Naive thymus-derived CD8-positive, alpha-beta T cell (primary cell): Measurements from ENCODE around the gene TMEM272. TPM values are rescaled to one million over a fixed set of nuclear protein-coding genes. Genes with fewer than 3 reads are reported as not detected.
A peak's percentile ranks its signal among the peaks of the same experiment; 100 is the strongest.

ENCODE experiments used
- ATAC-seq, 2 donors: fragments of 150-1000 bp; cut with Tn5 transposase in 1 of 2; sonication (Bioruptor Pico), chemical (Tn5 transposase) in 1 of 2; 1 replicate in 1 of 2; 2 replicates in 1 of 2; pipeline ENCODE4 v1.10.0; 2021; ENCODE audit warnings: mild to moderate bottlenecking in 2 of 2, moderate library complexity in 2 of 2
- POLR2A ChIA-PET: fragments of 350-600 bp; sonication (Branson Sonifier 250); formaldehyde crosslinking; loops from one replicate; lab custom pipeline; 2021; ENCODE audit warnings: antibody characterized with exemption; lab: Charles Lee
- DNase-seq, 10 donors: peaks; one replicate each; pipeline versions ENCODE4 v3.0.0 to v3.0.0-alpha.2; 2020 to 2022
- H3K27ac Mint-ChIP-seq, 10 donors: one replicate each; pipeline ENCODE4 v1.8.0; 2020 to 2022; ENCODE audit warnings: mild to moderate bottlenecking in 10 of 10, mixed read lengths in 10 of 10, moderate library complexity in 4 of 10, inconsistent platforms in 1 of 10
- H3K27me3 Mint-ChIP-seq, 5 donors: one replicate each; pipeline ENCODE4 v1.8.0; 2021 to 2022; ENCODE audit warnings: mixed read lengths in 5 of 5
- H3K36me3 Mint-ChIP-seq, 3 donors: one replicate each; pipeline ENCODE4 v1.8.0; 2020 to 2022; ENCODE audit warnings: mixed read lengths in 3 of 3, mild to moderate bottlenecking in 2 of 3, inconsistent platforms in 1 of 3
- H3K4me1 Mint-ChIP-seq, 4 donors: one replicate each; pipeline ENCODE4 v1.8.0; 2021 to 2022; ENCODE audit warnings: mixed read lengths in 4 of 4
- H3K4me3 Mint-ChIP-seq, 10 donors: one replicate each; pipeline ENCODE4 v1.8.0; 2020 to 2022; ENCODE audit warnings: mild to moderate bottlenecking in 10 of 10, mixed read lengths in 10 of 10, moderate library complexity in 6 of 10, inconsistent platforms in 1 of 10
- H3K9me3 Mint-ChIP-seq, 9 donors: one replicate each; pipeline ENCODE4 v1.8.0; 2020 to 2022; ENCODE audit warnings: mixed read lengths in 9 of 9, mild to moderate bottlenecking in 3 of 9, inconsistent platforms in 1 of 9, moderate library complexity in 1 of 9
- polyA plus RNA-seq, 3 donors: library from polyadenylated mRNA; unstranded; fragments of 300-500 nt; fragmentation: Illumina TruSeq; gene quantifications; one replicate each; pipeline ENCODE4 v1.2.3, GENCODE V29; 2021
- total RNA-seq, 8 experiments: library from RNA in 2 of 8; stranded (reverse) in 2 of 8; gene quantifications; one replicate each; pipeline ENCODE4 v1.2.3 and lab custom pipeline; 2021 to 2026

TMEM272 gene
- total and polyA plus RNA-seq, 5 experiments from 2014 or later: 0.29 to 15.4 (median 0.75) TPM

GRCh38 chr13:51800486-51800885, 44.5 kb downstream of the TMEM272 start:
- ATAC-seq (no peak), DNase-seq (no peak)
- H3K27me3 Mint-ChIP-seq: peaks cover 0 to 3% (median 0%) of the 10 kb centered on the region in 5 donors
- peaks cover 0 to 11% (median 2%) of the 10 kb centered on the region in 3 donors for H3K36me3 Mint-ChIP-seq
- POLR2A ChIA-PET: interaction anchor here (1.0 to 9.2 kb wide), 3 partner anchors 15 to 348 kb away, joined by 3 to 173 read pairs (median 106); partner anchors contain the start of gene INTS6
- peak overlapping the region in 9 of 10 donors; percentile 3 to 100 (median 75) for H3K27ac Mint-ChIP-seq
- H3K4me3 Mint-ChIP-seq: no peak overlapping the region
- H3K4me1 Mint-ChIP-seq: peaks cover 21 to 52% (median 46%) of the 10 kb centered on the region in 4 donors
- no peaks in the 10 kb centered on the region for H3K9me3 Mint-ChIP-seq

- Mint-ChIP-seq H3K4me3 (no peak overlapping the region), H3K27ac (peak overlapping the region in 6 of 10 donors; percentile 7 to 100 (median 60)), H3K9me3 (no peaks in the 10 kb centered on the region), H3K36me3 (peaks cover 0 to 14% (median 2%) of the 10 kb centered on the region in 3 donors), H3K4me1 (peaks cover 11 to 52% (median 40%) of the 10 kb centered on the region in 4 donors), H3K27me3 (peaks cover 0 to 3% (median 0%) of the 10 kb centered on the region in 5 donors)
- ATAC-seq (no peak), DNase-seq (no peak)
- POLR2A ChIA-PET: interaction anchor here (1.0 to 9.2 kb wide), 3 partner anchors 8 to 513 kb away, joined by 3 to 106 read pairs (median 3); partner anchors contain the start of gene INTS6
Measured at GRCh38 chr13:51799261-51799660, 45.7 kb downstream of the TMEM272 start.

GRCh38 chr13:51797664-51798488, 47.1 kb downstream of the TMEM272 start:
- Mint-ChIP-seq H3K27ac (peak overlapping the region in 9 of 10 donors; percentile 40 to 86 (median 73)), H3K27me3 (no peaks in the 10 kb centered on the region), H3K4me3 (no peak overlapping the region), H3K4me1 (peaks cover 9 to 58% (median 39%) of the 10 kb centered on the region in 4 donors), H3K36me3 (peaks cover 0 to 25% (median 2%) of the 10 kb centered on the region in 3 donors), H3K9me3 (no peaks in the 10 kb centered on the region)
- ATAC-seq (peak; percentile 56 to 68), DNase-seq (peak in 9 of 10 donors; percentile 38 to 76 (median 63))
- POLR2A ChIA-PET: interaction anchor here (0.9 to 9.2 kb wide), 8 partner anchors 10 to 512 kb away, joined by 3 to 106 read pairs (median 3); partner anchors contain the start of gene INTS6

- DNase-seq (no peak), ATAC-seq (no peak)
- Mint-ChIP-seq H3K4me1 (peaks cover 6 to 44% (median 28%) of the 10 kb centered on the region in 4 donors), H3K4me3 (no peak overlapping the region), H3K27me3 (no peaks in the 10 kb centered on the region), H3K27ac (peak overlapping the region in 1 of 10 donors; percentile 77), H3K9me3 (no peaks in the 10 kb centered on the region), H3K36me3 (peaks cover 0 to 38% (median 16%) of the 10 kb centered on the region in 3 donors)
- POLR2A ChIA-PET: interaction anchor here (9.2 kb wide), 1 partner anchor 344 kb away, joined by 106 read pairs; the partner anchor contains the start of gene INTS6
Measured at GRCh38 chr13:51796546-51796945, 48.4 kb downstream of the TMEM272 start.

- Mint-ChIP-seq H3K27me3 (no peaks in the 10 kb centered on the region), H3K36me3 (peaks cover 0 to 46% (median 17%) of the 10 kb centered on the region in 3 donors), H3K4me3 (no peak overlapping the region), H3K27ac (peak overlapping the region in 3 of 10 donors; percentile 20 to 61 (median 20)), H3K9me3 (no peaks in the 10 kb centered on the region), H3K4me1 (peaks cover 7 to 38% (median 25%) of the 10 kb centered on the region in 4 donors)
- DNase-seq (no peak), ATAC-seq (no peak)
- POLR2A ChIA-PET: interaction anchor here (1.0 to 9.2 kb wide), 2 partner anchors 8 to 343 kb away, joined by 4 to 106 read pairs; partner anchors contain the start of gene INTS6
Measured at GRCh38 chr13:51795419-51795818, 49.6 kb downstream of the TMEM272 start.

- Mint-ChIP-seq H3K4me1 (peaks cover 7 to 35% (median 24%) of the 10 kb centered on the region in 4 donors), H3K9me3 (no peaks in the 10 kb centered on the region), H3K27me3 (no peaks in the 10 kb centered on the region), H3K4me3 (no peak overlapping the region), H3K36me3 (peaks cover 0 to 49% (median 19%) of the 10 kb centered on the region in 3 donors), H3K27ac (peak overlapping the region in 1 of 10 donors; percentile 20)
- DNase-seq: no peak
- POLR2A ChIA-PET: interaction anchor here (1.0 to 9.2 kb wide), 2 partner anchors 8 to 343 kb away, joined by 4 to 106 read pairs; partner anchors contain the start of gene INTS6
- no peak for ATAC-seq
Measured at GRCh38 chr13:51794964-51795363, 50.0 kb downstream of the TMEM272 start.

GRCh38 chr13:51793570-51794271, 51.3 kb downstream of the TMEM272 start:
- Mint-ChIP-seq H3K4me3 (peak overlapping the region in 1 of 10 donors; percentile 26), H3K36me3 (peaks cover 0 to 61% (median 26%) of the 10 kb centered on the region in 3 donors), H3K27ac (peak overlapping the region in 4 of 10 donors; percentile 9 to 71 (median 52)), H3K27me3 (no peaks in the 10 kb centered on the region), H3K4me1 (peaks cover 9 to 35% (median 21%) of the 10 kb centered on the region in 4 donors), H3K9me3 (no peaks in the 10 kb centered on the region)
- DNase-seq (no peak), ATAC-seq (peak in 1 of 2 donors; percentile 24)
- POLR2A ChIA-PET: no interaction called here

- POLR2A ChIA-PET: interaction anchor here (0.7 kb wide), 1 partner anchor 14 kb away, joined by 3 read pairs; no protein-coding TSS in a partner anchor
- H3K27ac Mint-ChIP-seq: no peak overlapping the region
Measured at GRCh38 chr13:51786425-51787265, 58.3 kb downstream of the TMEM272 start.

GRCh38 chr13:51785712-51786424, 59.1 kb downstream of the TMEM272 start:
- H3K4me3 Mint-ChIP-seq: no peak overlapping the region

More at GRCh38 chr13:51786425-51787265, 58.3 kb downstream of the TMEM272 start:
- DNase-seq (no peak), ATAC-seq (no peak)
- no peaks in the 10 kb centered on the region for H3K27me3 Mint-ChIP-seq
- H3K4me1 Mint-ChIP-seq: peaks cover 2 to 12% (median 5%) of the 10 kb centered on the region in 4 donors
- H3K36me3 Mint-ChIP-seq: peaks cover 0 to 32% (median 23%) of the 10 kb centered on the region in 3 donors
- H3K4me3 Mint-ChIP-seq: no peak overlapping the region
- no peaks in the 10 kb centered on the region for H3K9me3 Mint-ChIP-seq

GRCh38 chr13:51784097-51784496, 60.9 kb downstream of the TMEM272 start:
- peaks cover 0 to 16% (median 14%) of the 10 kb centered on the region in 3 donors for H3K36me3 Mint-ChIP-seq
- DNase-seq: no peak
- no peak overlapping the region for H3K4me3 Mint-ChIP-seq
- H3K4me1 Mint-ChIP-seq: peaks cover 2 to 12% (median 5%) of the 10 kb centered on the region in 4 donors
- H3K9me3 Mint-ChIP-seq: no peaks in the 10 kb centered on the region
- peak overlapping the region in 1 of 10 donors; percentile 1 for H3K27ac Mint-ChIP-seq
- POLR2A ChIA-PET: no interaction called here
- ATAC-seq: no peak
- no peaks in the 10 kb centered on the region for H3K27me3 Mint-ChIP-seq

More at GRCh38 chr13:51785712-51786424, 59.1 kb downstream of the TMEM272 start:
- POLR2A ChIA-PET: interaction anchor here (0.7 kb wide), 1 partner anchor 15 kb away, joined by 3 read pairs; no protein-coding TSS in a partner anchor
- Mint-ChIP-seq H3K4me1 (peaks cover 2 to 12% (median 5%) of the 10 kb centered on the region in 4 donors), H3K9me3 (no peaks in the 10 kb centered on the region), H3K27ac (no peak overlapping the region), H3K27me3 (no peaks in the 10 kb centered on the region), H3K36me3 (peaks cover 0 to 28% (median 21%) of the 10 kb centered on the region in 3 donors)
- ATAC-seq: no peak
- no peak for DNase-seq
